Body of pancreas (tissue), 4 donors: ENCODE data around the gene COL23A1.

Experiments used
- CTCF ChIP-seq, 7 experiments: fragments of 450-650 bp in 4 of 7; fragments of 200-600 bp in 3 of 7; sonication (generic) in 3 of 7; IDR thresholded peaks; one replicate each; pipeline ENCODE4 v1.5.1; 2016 to 2019; ENCODE audit warnings: antibody characterized with exemption in 7 of 7
- POLR2A ChIP-seq, 3 donors: fragments of 450-650 bp; IDR thresholded peaks; one replicate each; pipeline ENCODE4 v1.6.1; 2016; ENCODE audit warnings: antibody characterized with exemption in 3 of 3, mild to moderate bottlenecking in 2 of 3

DNA sequence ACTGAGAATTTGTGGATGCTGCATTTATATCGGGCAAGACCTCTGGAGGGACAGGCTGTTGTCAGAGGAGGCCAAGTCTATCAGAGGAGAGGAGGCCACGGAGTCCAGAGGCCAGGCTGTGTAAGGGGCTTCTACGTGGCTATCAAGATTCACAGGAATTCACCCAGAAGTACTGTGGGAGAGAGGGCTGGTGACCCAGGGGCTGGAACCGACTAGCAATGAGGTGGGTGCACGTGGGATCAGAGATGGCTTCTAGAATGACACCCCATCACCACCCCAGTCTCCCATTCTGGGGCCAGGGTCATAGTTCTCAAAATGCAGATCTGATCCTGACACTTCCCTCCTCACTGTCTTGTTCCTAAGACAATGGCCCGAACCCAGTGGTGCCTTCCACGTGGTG lies 296.4 kb downstream of the COL23A1 start:
- TF ChIP-seq CTCF (IDR thresholded peaks at IDR 0.05) (no peak), POLR2A (IDR thresholded peaks at IDR 0.05) (no peak)
